Gastrocnemius medialis (tissue), 4 donors: ENCODE measurements around the gene PIEZO1.

Experiments used
- POLR2A ChIP-seq, 2 donors: fragments of 450-650 bp; IDR thresholded peaks; one replicate each; pipeline ENCODE4 v1.6.1; 2017; ENCODE audit warnings: antibody characterized with exemption in 2 of 2, mild to moderate bottlenecking in 2 of 2, moderate library complexity in 2 of 2
- TF ChIP-seq, protein P1 (sequence below), 5 experiments: fragments of 450-650 bp in 3 of 5; fragments of 200-600 bp in 2 of 5; sonication (generic) in 2 of 5; IDR thresholded peaks in 4 of 5; conservative IDR thresholded peaks in 1 of 5; 1 replicate in 4 of 5; 2 replicates in 1 of 5; pipeline ENCODE4 v1.5.1; 2016 to 2019; ENCODE audit warnings: antibody characterized with exemption in 5 of 5, mild to moderate bottlenecking in 3 of 5, moderate library complexity in 3 of 5

DNA sequence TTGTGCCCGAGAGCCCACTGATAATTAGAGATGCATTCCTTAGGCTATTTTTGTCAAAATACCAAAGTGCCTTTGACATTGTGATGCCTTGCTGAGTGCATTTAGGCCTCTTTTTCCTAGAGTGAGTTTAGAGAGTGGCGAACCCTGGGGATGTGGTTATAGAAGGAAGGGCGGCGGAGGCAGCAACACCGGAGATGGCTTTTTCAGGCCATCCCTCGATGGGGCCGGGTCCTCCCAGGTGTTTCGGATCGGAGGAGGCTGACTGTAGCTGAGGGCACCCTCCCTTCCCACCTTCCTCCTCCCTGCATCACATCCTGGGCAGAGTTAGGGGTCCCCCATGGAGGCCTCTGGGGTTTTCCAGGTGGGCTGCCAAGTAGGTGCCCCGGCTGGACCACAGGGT, 92.2 kb downstream of the PIEZO1 start:
- TF ChIP-seq POLR2A (IDR thresholded peaks at IDR 0.05): no peak
- TF ChIP-seq, protein P1, sequence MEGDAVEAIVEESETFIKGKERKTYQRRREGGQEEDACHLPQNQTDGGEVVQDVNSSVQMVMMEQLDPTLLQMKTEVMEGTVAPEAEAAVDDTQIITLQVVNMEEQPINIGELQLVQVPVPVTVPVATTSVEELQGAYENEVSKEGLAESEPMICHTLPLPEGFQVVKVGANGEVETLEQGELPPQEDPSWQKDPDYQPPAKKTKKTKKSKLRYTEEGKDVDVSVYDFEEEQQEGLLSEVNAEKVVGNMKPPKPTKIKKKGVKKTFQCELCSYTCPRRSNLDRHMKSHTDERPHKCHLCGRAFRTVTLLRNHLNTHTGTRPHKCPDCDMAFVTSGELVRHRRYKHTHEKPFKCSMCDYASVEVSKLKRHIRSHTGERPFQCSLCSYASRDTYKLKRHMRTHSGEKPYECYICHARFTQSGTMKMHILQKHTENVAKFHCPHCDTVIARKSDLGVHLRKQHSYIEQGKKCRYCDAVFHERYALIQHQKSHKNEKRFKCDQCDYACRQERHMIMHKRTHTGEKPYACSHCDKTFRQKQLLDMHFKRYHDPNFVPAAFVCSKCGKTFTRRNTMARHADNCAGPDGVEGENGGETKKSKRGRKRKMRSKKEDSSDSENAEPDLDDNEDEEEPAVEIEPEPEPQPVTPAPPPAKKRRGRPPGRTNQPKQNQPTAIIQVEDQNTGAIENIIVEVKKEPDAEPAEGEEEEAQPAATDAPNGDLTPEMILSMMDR (IDR thresholded peaks at IDR 0.05 in 4 of 5, conservative IDR thresholded peaks at IDR 0.05 in 1 of 5): no peak
